Neural crest cell (in vitro differentiated cells): ENCODE data around the gene EFNA4. TPM values are rescaled to one million over a fixed set of nuclear protein-coding genes. Genes with fewer than 3 reads are reported as not detected.

Experiments used
- DNase-seq: peaks from one replicate; pipeline ENCODE4 v3.0.0; 2021; ENCODE audit warnings: low read depth, mixed read lengths, low spot score
- H3K27ac Mint-ChIP-seq: one replicate; pipeline ENCODE4 v1.8.0; 2021; ENCODE audit warnings: mild to moderate bottlenecking, mixed read lengths; ENCODE audit not compliant: unreplicated experiment
- H3K27me3 Mint-ChIP-seq: 2 replicates; pipeline ENCODE4 v1.8.0; 2021; ENCODE audit warnings: low read depth, mild to moderate bottlenecking, mixed read lengths
- H3K36me3 Mint-ChIP-seq: 2 replicates; pipeline ENCODE4 v1.8.0; 2021; ENCODE audit warnings: low read depth, mild to moderate bottlenecking, mixed read lengths
- H3K4me1 Mint-ChIP-seq: 2 replicates; pipeline ENCODE4 v1.8.0; 2021; ENCODE audit warnings: mixed read lengths
- H3K4me3 Mint-ChIP-seq: one replicate; pipeline ENCODE4 v1.8.0; 2021; ENCODE audit warnings: mild to moderate bottlenecking, mixed read lengths
- H3K9me3 Mint-ChIP-seq: 2 replicates; pipeline ENCODE4 v1.8.0; 2021; ENCODE audit warnings: mixed read lengths
- CTCF ChIP-seq: fragments of 200-600 bp; sonication (generic); conservative IDR thresholded peaks from 2 replicates; pipeline ENCODE4 v1.5.0; 2021; ENCODE audit warnings: antibody characterized with exemption, mild to moderate bottlenecking
- total RNA-seq: library from RNA; stranded (reverse); gene quantifications from 2 replicates; pipeline ENCODE4 v1.2.1, GENCODE V29; 2021

EFNA4 gene
- total RNA-seq, 1 donor from 2014 or later: 28.5 TPM

- H3K27ac Mint-ChIP-seq: no peak overlapping the region
- H3K36me3 Mint-ChIP-seq: no peaks in the 10 kb centered on the region
- peak; percentile 97 for DNase-seq
- H3K9me3 Mint-ChIP-seq: no peaks in the 10 kb centered on the region
- H3K4me3 Mint-ChIP-seq: no peak overlapping the region
- peaks cover 5% of the 10 kb centered on the region for H3K4me1 Mint-ChIP-seq
- H3K27me3 Mint-ChIP-seq: peaks cover 49% of the 10 kb centered on the region
- peak; percentile 97 for TF ChIP-seq CTCF
These were observed 27.8 kb downstream of the EFNA4 start for GRCh38 chr1:155091071-155092051.

- DNase-seq: no peak
- TF ChIP-seq CTCF: no peak
- H3K4me3 Mint-ChIP-seq: no peak overlapping the region
- no peak overlapping the region for H3K27ac Mint-ChIP-seq
- H3K4me1 Mint-ChIP-seq: peaks cover 5% of the 10 kb centered on the region
- no peaks in the 10 kb centered on the region for H3K36me3 Mint-ChIP-seq
- H3K27me3 Mint-ChIP-seq: peaks cover 54% of the 10 kb centered on the region
- no peaks in the 10 kb centered on the region for H3K9me3 Mint-ChIP-seq
These were observed 28.6 kb downstream of the EFNA4 start for GRCh38 chr1:155092131-155092530.

- Mint-ChIP-seq H3K27ac (peak overlapping the region; percentile 43), H3K4me1 (peaks cover 5% of the 10 kb centered on the region), H3K4me3 (no peak overlapping the region), H3K36me3 (no peaks in the 10 kb centered on the region), H3K9me3 (no peaks in the 10 kb centered on the region), H3K27me3 (peaks cover 51% of the 10 kb centered on the region)
- no peak for DNase-seq
- TF ChIP-seq CTCF: no peak
These were observed 29.1 kb downstream of the EFNA4 start for GRCh38 chr1:155092641-155093040.

- H3K27ac Mint-ChIP-seq: no peak overlapping the region
- peaks cover 53% of the 10 kb centered on the region for H3K27me3 Mint-ChIP-seq
- no peak overlapping the region for H3K4me3 Mint-ChIP-seq
- TF ChIP-seq CTCF: peak; percentile 60
- no peaks in the 10 kb centered on the region for H3K9me3 Mint-ChIP-seq
- peaks cover 5% of the 10 kb centered on the region for H3K4me1 Mint-ChIP-seq
- DNase-seq: no peak
- no peaks in the 10 kb centered on the region for H3K36me3 Mint-ChIP-seq
These were observed 30.5 kb downstream of the EFNA4 start for GRCh38 chr1:155093911-155094621.

GRCh38 chr1:155094622-155094948 is 31.0 kb downstream of the EFNA4 start:
- no peak for TF ChIP-seq CTCF
- no peak overlapping the region for H3K4me3 Mint-ChIP-seq
- peak overlapping the region; percentile 22 for H3K27ac Mint-ChIP-seq
- peaks cover 5% of the 10 kb centered on the region for H3K4me1 Mint-ChIP-seq
- H3K27me3 Mint-ChIP-seq: peaks cover 53% of the 10 kb centered on the region
- no peaks in the 10 kb centered on the region for H3K36me3 Mint-ChIP-seq
- H3K9me3 Mint-ChIP-seq: no peaks in the 10 kb centered on the region
- no peak for DNase-seq
